Erythroblast (primary cell): ENCODE data around the gene MYLK.

Experiments
- DNase-seq, 2 experiments: peaks; one replicate each; lab custom pipeline; 2025; lab: John Stamatoyannopoulos, UW
- GATA1 ChIP-seq: IDR thresholded peaks from 2 replicates; pipeline ENCODE4 v1.6.1; 2011; ENCODE audit warnings: low read depth, mild to moderate bottlenecking, control low read depth, low read length, moderate library complexity
- POLR2A ChIP-seq: IDR thresholded peaks from 2 replicates; pipeline ENCODE4 v1.6.1; 2011; ENCODE audit warnings: mild to moderate bottlenecking, low read length

Gene MYLK

DNA sequence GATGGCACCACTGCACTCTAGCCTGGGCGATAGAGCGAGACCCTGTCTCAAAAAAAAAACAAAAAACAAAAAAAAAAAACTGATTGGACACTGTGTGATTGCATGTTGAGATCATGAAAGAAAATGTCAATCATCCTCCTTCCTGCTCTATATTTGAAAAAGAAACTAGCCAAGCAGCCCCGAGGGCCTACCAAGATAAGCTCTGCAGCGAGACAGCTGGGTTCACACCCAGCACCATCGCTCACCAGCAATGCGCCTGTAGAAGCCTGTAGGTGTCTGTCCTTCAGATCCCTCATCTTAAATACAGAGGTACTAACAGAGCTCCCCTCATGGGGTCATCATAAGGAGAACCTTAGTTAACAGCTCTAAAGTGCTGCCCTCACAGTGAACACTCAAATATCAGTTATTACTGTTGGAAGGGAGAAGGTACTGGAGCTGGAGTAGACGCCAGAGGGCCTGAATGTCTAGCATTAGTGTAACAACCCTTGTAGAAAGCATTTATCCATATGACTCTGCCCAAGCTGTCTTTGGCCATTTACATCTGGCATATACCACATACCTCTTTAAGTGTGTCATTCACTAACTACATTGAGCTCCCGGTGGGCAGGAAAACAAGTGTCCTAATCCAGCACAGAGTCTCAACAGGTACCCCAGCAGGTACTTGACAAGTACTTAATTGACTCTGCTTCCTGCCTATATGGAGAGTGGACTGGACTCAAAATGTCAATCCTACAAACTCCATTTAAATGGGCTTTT lies 22.9 kb downstream of the MYLK start:
- DNase-seq: no peak
- no peak for TF ChIP-seq POLR2A
- TF ChIP-seq GATA1: no peak

DNA sequence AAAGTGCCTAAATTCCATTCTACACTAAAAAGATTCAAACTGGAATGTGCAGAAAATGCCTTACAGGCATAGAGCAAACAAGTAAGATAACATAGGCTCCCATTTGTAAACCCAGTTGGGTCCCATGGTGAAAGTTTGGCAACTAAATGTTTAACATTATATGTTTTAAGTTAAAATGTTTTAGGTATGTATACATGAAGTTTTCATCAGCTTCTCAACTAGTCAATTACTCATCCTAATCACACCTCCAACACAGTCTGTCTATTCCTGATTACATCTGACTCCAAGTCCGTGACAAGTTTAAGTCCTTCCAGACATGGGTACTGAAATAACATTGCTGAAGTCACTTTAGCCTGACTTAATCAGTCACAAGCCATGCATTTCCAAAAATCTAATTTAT lies 25.0 kb downstream of the MYLK start:
- no peak for DNase-seq
- TF ChIP-seq POLR2A: no peak
- no peak for TF ChIP-seq GATA1

DNA sequence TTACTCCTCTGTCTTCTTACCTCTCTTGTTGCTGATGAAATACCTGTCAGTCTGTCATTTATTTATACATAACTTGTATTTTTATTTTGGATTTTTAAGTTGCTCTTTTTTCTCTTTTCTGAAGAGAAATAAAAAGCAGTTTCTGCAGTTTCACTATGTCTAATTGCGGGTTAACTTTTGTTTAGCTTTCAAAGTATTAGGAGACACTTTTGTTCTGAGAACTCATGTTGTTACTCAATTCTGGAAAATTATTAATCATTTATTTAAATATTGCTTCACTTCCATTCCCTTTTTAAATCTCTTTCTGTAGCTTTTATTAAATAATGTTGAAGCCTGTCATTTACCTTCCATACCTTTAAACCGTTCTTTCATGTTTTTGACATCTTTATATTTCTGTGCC lies 29.2 kb downstream of the MYLK start:
- no peak for DNase-seq
- no peak for TF ChIP-seq POLR2A
- no peak for TF ChIP-seq GATA1

DNA sequence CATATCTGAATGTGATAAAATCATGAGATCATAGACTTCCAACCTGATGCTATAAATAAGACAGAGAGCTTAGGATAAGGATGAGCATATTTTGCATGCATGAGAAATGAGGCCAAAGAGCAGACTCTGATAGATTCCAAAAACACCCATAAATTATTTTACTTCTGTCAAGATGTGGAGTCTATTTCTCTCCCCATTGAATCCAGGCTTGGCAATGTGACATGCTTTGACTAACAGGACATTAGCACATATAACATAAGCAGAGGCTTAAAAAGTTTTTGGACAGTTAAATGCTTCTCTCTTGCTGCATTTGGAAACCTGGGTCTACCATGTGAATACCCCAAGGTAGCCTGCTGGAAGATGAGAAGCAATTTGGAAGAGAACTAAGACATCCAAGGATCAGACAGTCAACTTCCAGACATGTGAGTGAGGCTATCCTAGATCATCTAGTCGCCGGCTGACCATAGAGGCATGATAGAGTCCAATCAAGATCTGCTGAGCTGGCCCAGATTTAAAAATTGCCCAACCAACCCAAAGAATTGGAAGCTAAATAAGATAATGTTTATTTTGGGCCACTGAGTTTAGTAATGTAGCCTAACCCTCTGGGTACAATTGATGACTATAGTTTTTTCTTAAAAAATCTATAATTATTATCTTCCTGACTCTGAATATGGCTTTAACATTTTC lies 30.3 kb downstream of the MYLK start:
- no peak for TF ChIP-seq GATA1
- no peak for TF ChIP-seq POLR2A

DNA sequence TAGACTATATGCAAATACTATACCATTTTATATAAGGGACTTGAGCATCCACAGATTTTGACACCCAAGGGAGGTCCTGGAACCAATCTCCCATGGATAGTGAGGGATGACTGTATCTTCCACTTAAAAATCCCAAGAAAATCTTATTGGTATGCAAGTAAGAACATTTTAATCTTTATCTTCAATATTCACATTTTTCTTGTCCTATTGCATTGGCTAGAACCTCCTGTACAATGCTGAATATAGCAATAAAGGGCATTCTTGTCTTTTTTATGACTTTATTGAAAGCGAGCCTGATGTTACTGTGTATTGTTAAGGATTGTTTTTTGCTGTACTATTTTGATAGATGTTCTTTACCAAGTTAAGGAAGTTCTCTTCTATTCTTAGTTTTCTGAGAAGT lies 36.9 kb downstream of the MYLK start:
- TF ChIP-seq POLR2A: no peak
- DNase-seq: no peak

More for the DNA sequence above, 30.3 kb downstream of the MYLK start:
- DNase-seq: no peak

DNA sequence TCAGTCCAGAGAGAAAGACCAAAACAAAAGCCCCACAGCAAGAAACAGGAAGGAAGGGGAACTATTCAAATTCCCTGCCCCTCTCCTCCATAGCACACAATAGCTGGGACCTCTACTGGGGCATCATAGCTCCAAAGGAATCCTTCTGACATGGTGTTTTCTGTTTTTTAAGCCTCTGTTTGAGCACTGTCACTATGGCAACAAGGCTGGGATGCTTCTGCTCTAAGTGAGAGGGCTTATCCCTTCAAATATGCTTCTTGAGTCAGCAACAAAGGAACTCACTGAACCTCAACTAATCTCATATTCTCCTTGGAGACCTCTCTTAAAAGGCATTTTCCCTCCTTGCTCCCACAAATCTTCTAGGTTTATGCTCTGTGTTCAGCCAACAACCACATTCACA lies 40.5 kb downstream of the MYLK start:
- no peak for DNase-seq
- no peak for TF ChIP-seq GATA1
- TF ChIP-seq POLR2A: no peak

DNA sequence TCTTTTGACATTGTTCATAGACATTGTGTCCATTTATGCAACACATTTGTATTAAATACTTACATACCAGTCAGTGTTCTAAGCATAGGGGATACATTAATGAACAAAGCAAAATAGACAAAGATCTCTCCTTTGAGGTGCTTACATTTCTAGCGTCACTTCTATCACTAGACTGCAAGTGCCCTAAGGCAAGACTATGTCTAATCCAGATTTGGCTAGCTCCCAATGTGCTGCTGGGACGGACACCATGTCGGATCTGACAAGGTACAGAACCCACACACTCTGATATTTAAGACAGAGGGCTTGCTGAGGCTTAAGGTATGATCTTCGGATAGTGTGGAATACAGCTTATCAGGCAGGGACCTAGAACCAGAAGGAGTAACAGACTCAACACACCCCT lies 41.4 kb downstream of the MYLK start:
- TF ChIP-seq POLR2A (no peak), GATA1 (no peak)
- DNase-seq: no peak

DNA sequence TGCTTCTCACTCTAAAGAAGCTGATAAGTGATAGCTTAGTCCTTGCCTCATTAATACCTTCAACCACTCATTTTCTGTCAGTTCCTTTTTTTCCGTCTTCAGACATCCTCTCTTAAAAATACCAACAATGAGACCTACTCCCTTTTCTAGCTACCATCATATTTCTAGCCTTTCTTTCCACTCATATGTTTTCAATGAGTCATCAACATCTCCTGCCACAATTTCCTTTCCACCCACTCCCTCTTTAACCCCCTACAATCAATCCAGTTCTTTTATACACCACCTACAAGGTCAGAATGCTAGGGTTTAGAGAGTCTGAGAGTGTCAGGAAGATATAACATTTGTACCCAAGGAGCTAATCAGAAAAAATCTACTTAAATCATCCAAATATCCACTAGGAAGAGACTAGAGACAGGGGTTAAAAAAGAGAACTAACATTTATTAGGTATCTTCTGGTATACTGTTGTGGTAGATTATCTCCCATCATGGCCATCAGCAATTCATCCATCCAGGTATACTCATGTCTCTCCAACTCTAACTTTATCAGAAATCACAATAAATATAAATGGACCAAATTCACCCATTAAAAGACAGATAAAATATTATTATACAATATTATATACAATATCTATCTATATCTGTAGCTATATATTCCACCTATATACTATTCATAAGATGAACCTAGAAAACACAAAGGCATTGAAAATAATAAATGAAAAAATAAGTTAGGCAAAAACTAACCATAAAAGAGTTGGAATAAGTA lies 42.5 kb downstream of the MYLK start:
- no peak for DNase-seq
- TF ChIP-seq POLR2A: no peak
- TF ChIP-seq GATA1: no peak

DNA sequence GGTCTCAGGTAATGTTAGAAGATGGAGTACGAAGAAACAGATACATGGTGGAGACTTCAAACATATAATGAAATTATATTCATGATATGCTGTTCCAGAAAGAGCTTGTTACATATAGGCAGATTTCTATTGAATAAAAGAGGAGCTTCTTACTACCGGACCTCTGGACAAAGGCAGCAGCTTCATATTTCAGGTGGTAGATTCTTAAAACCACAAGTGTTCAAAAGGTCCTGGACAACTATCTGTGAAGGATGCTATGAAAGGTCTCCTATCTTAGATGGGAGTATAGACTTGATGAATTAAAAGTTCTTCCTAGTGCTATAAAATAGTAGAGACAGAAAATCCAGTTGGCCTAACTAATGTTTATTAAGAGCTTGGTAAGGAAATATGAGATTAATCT lies 43.2 kb downstream of the MYLK start:
- DNase-seq: no peak
- no peak for TF ChIP-seq POLR2A
- TF ChIP-seq GATA1: no peak

DNA sequence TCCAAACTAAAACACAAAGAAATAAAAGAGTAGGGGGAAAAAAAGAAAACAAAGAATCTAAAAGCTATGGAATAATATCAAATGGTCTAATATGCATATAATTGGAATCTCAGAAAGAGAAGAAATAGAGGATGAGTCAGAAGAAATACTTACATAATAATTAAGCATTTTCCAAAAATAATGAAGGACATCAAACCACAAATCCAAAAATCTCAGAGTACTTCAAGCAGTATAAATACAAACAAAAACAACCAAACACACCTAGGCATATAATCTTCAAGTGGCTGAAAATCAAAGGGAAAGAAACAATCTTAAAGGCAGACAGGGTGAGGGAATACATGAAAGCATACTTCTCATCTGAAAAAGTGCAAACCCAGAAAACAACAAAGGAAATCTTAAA lies 46.3 kb downstream of the MYLK start:
- no peak for DNase-seq

DNA sequence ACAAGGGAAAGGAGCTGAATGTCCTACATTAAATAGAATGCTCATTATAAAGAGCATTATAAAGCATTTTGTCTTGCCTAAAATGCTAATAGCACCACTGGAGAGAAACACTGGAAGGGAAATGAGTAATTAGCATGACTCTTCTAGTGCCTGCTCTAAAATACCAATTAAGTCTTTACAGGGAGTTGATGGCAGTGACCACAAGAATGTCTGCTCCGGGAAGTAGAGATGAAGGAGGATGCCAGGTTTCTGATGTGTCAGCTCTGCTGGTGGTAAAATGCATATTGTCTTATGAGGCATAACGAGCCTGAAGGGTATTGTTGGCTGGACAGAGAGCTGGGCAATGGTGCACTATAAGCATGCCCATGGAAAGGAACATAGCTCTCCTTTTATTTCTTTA lies 49.5 kb downstream of the MYLK start:
- no peak for TF ChIP-seq GATA1
- no peak for TF ChIP-seq POLR2A

More for the DNA sequence above, 46.3 kb downstream of the MYLK start:
- TF ChIP-seq POLR2A: no peak
- TF ChIP-seq GATA1: no peak

DNA sequence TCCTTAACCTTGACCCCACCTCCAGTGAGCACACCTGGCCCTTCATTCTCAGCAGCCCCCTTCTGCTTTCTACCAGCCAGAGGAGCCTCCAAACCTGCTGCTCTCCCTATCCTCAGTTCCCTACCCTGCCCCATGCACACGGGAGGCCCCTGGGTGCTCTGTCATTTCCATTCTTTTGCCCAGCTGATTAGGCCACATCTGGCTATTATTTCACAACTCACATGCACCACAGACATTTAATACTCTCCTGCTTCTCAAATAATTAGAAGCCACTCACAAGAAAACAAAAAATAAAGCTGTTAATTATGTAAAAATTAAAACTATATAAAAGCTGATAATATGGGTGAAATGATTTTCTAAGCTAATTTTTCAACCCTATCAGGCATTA lies 50.7 kb downstream of the MYLK start:
- no peak for DNase-seq
- TF ChIP-seq POLR2A (no peak), GATA1 (no peak)

More for the DNA sequence above, 49.5 kb downstream of the MYLK start:
- no peak for DNase-seq

DNA sequence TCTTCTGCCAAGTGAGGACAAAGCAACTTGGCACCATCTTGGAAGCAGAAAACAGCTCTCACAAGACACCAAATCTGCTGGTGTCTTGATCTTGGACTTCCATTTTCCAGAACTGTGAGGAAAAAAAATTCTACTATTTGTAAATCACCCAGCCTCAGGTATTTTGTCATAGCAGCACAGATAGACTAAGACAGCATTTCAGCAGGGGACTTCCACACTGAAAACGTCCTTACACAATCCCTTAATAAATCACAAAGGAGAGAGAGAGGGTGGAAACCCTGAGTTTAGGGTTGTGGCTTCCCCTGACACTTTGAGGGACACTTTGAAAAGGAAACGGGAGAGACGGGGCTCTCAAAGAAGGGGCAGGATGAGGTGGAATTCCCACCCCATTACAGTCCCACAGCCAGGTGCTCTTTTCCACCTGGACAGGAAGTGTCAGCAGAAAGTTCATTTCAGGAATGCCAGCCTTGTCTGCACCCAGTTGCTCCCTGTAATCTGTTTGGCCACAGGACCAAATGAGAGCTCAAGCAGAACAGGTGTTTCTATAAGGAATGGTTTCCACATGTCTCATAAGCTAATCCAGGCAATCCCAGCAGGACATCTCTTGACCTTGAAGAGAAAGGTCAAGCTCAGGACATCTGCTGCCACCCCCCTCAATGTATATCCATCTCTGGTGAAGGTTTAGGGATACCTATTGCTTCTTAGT lies 51.3 kb downstream of the MYLK start:
- TF ChIP-seq POLR2A: no peak
- TF ChIP-seq GATA1: no peak
- DNase-seq: no peak
